Loucy (cell line): ENCODE data around the gene PRKCG.

Experiments
- H2AFZ ChIP-seq: fragments of 200-600 bp; sonication (generic); 2 replicates; pipeline ENCODE4 v1.6.0; 2016; ENCODE audit warnings: antibody characterized with exemption, mild to moderate bottlenecking, low read length, moderate library complexity
- H3F3A ChIP-seq: fragments of 200-600 bp; 2 replicates; pipeline ENCODE4 v1.6.0; 2016; ENCODE audit warnings: antibody characterized with exemption, low read depth, mild to moderate bottlenecking
- H3K27me3 ChIP-seq: fragments of 200-600 bp; sonication (generic); 2 replicates; pipeline ENCODE4 v1.6.1; 2014; ENCODE audit warnings: low read length, mild to moderate bottlenecking; ENCODE audit not compliant: insufficient read depth, poor library complexity, severe bottlenecking
- H3K36me3 ChIP-seq: fragments of 200-600 bp; sonication (generic); 2 replicates; pipeline ENCODE4 v1.6.1; 2016; ENCODE audit warnings: low read length; ENCODE audit not compliant: insufficient read depth
- H3K4me1 ChIP-seq: fragments of 200-600 bp; sonication (generic); 2 replicates; pipeline ENCODE4 v1.5.1; 2014; ENCODE audit warnings: low read length, mild to moderate bottlenecking; ENCODE audit not compliant: insufficient read depth, poor library complexity, severe bottlenecking
- H3K4me2 ChIP-seq: fragments of 200-600 bp; sonication (generic); 2 replicates; pipeline ENCODE4 v1.6.0; 2014; ENCODE audit warnings: antibody characterized with exemption, low read length, low read depth, mild to moderate bottlenecking; ENCODE audit not compliant: poor library complexity, severe bottlenecking
- H3K4me3 ChIP-seq: fragments of 200-600 bp; sonication (generic); 2 replicates; pipeline ENCODE4 v1.5.1; 2014; ENCODE audit warnings: low read length, mild to moderate bottlenecking, mixed read lengths; ENCODE audit not compliant: poor library complexity, severe bottlenecking
- H3K79me2 ChIP-seq: fragments of 200-600 bp; sonication (generic); 2 replicates; pipeline ENCODE4 v1.6.1; 2014; ENCODE audit warnings: low read length; ENCODE audit not compliant: insufficient read depth
- H3K9ac ChIP-seq: fragments of 200-600 bp; sonication (generic); 2 replicates; pipeline ENCODE4 v1.6.0; 2014; ENCODE audit warnings: mild to moderate bottlenecking, low read depth, low read length, moderate library complexity; ENCODE audit not compliant: poor library complexity, severe bottlenecking
- H3K9me2 ChIP-seq: fragments of 200-600 bp; sonication (generic); replicated peaks from 2 replicates; pipeline ENCODE4 v1.6.1; 2016; ENCODE audit warnings: low read depth, low read length, mixed read lengths
- H3K9me3 ChIP-seq: fragments of 200-600 bp; sonication (generic); 2 replicates; pipeline ENCODE4 v1.6.1; 2014; ENCODE audit warnings: mild to moderate bottlenecking, antibody characterized with exemption, low read length, low read depth; ENCODE audit not compliant: insufficient read depth
- H4K20me1 ChIP-seq: fragments of 200-600 bp; sonication (generic); 2 replicates; pipeline ENCODE4 v1.6.0; 2014; ENCODE audit warnings: antibody characterized with exemption, low read length, mild to moderate bottlenecking; ENCODE audit not compliant: insufficient read depth, poor library complexity, severe bottlenecking
- CTCF ChIP-seq: fragments of 200-600 bp; sonication (generic); conservative IDR thresholded peaks from 2 replicates; pipeline ENCODE4 v1.5.1; 2014; ENCODE audit warnings: mild to moderate bottlenecking, antibody characterized with exemption, low read length
- EZH2phosphoT487 ChIP-seq: fragments of 200-600 bp; IDR thresholded peaks from 2 replicates; pipeline ENCODE4 v1.6.1; 2018; ENCODE audit warnings: antibody characterized with exemption, mild to moderate bottlenecking, moderate library complexity, borderline replicate concordance

PRKCG gene

GRCh38 chr19:53898166-53898565 lies 16.2 kb downstream of the PRKCG start:
- Histone ChIP-seq H2AFZ (no peak overlapping the region), H3K27me3 (no peaks in the 10 kb centered on the region), H3K36me3 (no peaks in the 10 kb centered on the region), H3K9me2 (no peaks in the 10 kb centered on the region), H3F3A (no peaks in the 10 kb centered on the region), H3K9me3 (no peaks in the 10 kb centered on the region), H3K4me3 (no peak overlapping the region), H3K4me1 (no peaks in the 10 kb centered on the region), H3K79me2 (no peaks in the 10 kb centered on the region), H3K9ac (no peak overlapping the region), H4K20me1 (no peaks in the 10 kb centered on the region), H3K4me2 (no peak overlapping the region)
- TF ChIP-seq EZH2phosphoT487 (no peak), CTCF (no peak)

GRCh38 chr19:53898636-53899341 lies 16.8 kb downstream of the PRKCG start:
- Histone ChIP-seq H3K4me1 (no peaks in the 10 kb centered on the region), H3K9ac (no peak overlapping the region), H3K27me3 (no peaks in the 10 kb centered on the region), H4K20me1 (no peaks in the 10 kb centered on the region), H3K9me2 (no peaks in the 10 kb centered on the region), H3F3A (no peaks in the 10 kb centered on the region), H3K4me3 (no peak overlapping the region), H3K9me3 (no peaks in the 10 kb centered on the region), H3K36me3 (no peaks in the 10 kb centered on the region), H3K4me2 (no peak overlapping the region), H3K79me2 (no peaks in the 10 kb centered on the region), H2AFZ (no peak overlapping the region)
- TF ChIP-seq EZH2phosphoT487 (no peak), CTCF (no peak)

GRCh38 chr19:53900191-53900860 lies 18.3 kb downstream of the PRKCG start:
- Histone ChIP-seq H3K36me3 (no peaks in the 10 kb centered on the region), H3K79me2 (no peaks in the 10 kb centered on the region), H3K4me1 (no peaks in the 10 kb centered on the region), H3K4me2 (no peak overlapping the region), H3K4me3 (no peak overlapping the region), H4K20me1 (no peaks in the 10 kb centered on the region), H3K27me3 (no peaks in the 10 kb centered on the region), H2AFZ (no peak overlapping the region), H3K9me3 (no peaks in the 10 kb centered on the region), H3F3A (no peaks in the 10 kb centered on the region), H3K9ac (no peak overlapping the region), H3K9me2 (no peaks in the 10 kb centered on the region)
- TF ChIP-seq EZH2phosphoT487 (no peak), CTCF (no peak)
